Activated CD4-positive, alpha-beta memory T cell treated with anti-CD3 and anti-CD28 coated beads for 36 hours (primary cell): Measurements from ENCODE around the gene XRCC3. TPM values are rescaled to one million over a fixed set of nuclear protein-coding genes. Genes with fewer than 3 reads are reported as not detected.

Experiments used
- CTCF ChIA-PET: fragments of 350-600 bp; sonication (Branson Sonifier 250); formaldehyde crosslinking; loops from one replicate; lab custom pipeline; 2021; ENCODE audit warnings: antibody characterized with exemption, inconsistent platforms; lab: Charles Lee
- POLR2A ChIA-PET: fragments of 350-600 bp; sonication (Branson Sonifier 250); formaldehyde crosslinking; loops from one replicate; lab custom pipeline; 2021; ENCODE audit warnings: antibody characterized with exemption; lab: Charles Lee
- DNase-seq: peaks from one replicate; pipeline ENCODE4 v3.0.0-alpha.2; 2020
- H3K27ac Mint-ChIP-seq: one replicate; pipeline ENCODE4 v1.8.0; 2021; ENCODE audit warnings: mixed read lengths
- H3K27me3 Mint-ChIP-seq: one replicate; pipeline ENCODE4 v1.8.0; 2021; ENCODE audit warnings: mixed read lengths
- H3K36me3 Mint-ChIP-seq: one replicate; pipeline ENCODE4 v1.8.0; 2021; ENCODE audit warnings: mixed read lengths
- H3K4me1 Mint-ChIP-seq: one replicate; pipeline ENCODE4 v1.8.0; 2021; ENCODE audit warnings: low read depth, mixed read lengths
- H3K4me3 Mint-ChIP-seq: one replicate; pipeline ENCODE4 v1.8.0; 2021; ENCODE audit warnings: mild to moderate bottlenecking, mixed read lengths
- H3K9me3 Mint-ChIP-seq: one replicate; pipeline ENCODE4 v1.8.0; 2021; ENCODE audit warnings: mixed read lengths
- intact Hi-C: fragments of 100-400 bp; cut with micrococcal nuclease; formaldehyde crosslinking; loops from one replicate; pipeline ENCODE4 v1.15.1; 2023
- total RNA-seq, 2 experiments: library from RNA; stranded (reverse); gene quantifications; one replicate each; pipeline ENCODE4 v1.2.3, GENCODE V29; 2021

XRCC3 gene
- total RNA-seq, 2 experiments from 2014 or later: 41.9 to 48.5 TPM

DNA sequence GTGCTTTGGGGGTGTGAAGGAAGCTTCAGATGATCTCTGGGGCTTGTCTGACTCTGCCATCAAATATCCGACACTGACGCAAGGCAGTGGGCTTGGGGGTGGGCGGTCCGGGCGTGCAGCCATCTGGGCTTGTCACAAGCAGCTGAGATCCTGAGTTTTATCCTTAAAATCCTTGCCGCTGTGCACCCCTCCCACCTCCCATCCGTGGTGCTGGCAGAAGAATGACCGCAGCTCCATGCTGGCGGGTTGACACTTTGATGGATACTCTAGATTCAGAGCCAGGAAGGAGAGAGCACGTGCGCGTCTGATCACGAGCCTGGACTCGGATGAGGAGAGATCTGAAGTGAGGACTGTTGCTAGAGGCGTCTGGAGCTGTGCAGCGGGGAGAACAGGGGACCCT, 3.3 kb upstream of the XRCC3 start:
- intact Hi-C loops: no loop called here
- no peak overlapping the region for H3K4me3 Mint-ChIP-seq
- CTCF ChIA-PET: interaction anchor here (1.8 kb wide), 1 partner anchor 192 kb away, joined by 6 read pairs; no protein-coding TSS in a partner anchor

DNA sequence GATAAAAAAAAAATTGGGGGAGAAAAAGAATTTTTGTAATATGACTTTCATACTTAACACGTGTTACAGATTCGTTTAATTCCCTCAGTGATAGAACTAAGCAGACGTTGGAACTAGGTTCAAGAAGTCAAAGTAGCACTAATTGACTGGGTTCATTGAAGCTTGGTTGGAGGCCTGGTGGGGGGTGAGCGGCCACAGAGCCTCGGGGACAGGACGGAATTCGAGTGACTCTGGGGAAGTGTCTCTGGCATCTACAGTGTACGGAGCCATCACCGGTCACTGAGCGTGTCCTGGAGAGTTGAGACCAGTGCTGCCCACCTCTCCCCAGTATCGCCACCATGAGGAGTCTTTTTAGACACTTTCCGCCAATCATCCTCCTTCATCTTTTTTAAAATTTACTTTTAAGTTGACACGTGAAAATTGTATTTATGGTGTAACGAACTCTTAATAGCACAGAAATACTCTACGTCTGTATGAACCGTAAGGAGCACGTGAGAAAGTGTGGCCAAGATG, 1.7 kb upstream of the XRCC3 start:
- peaks cover 2% of the 10 kb centered on the region for H3K27me3 Mint-ChIP-seq
- intact Hi-C loops: no loop called here
- ChIA-PET CTCF (no interaction called here), POLR2A (interaction anchor here (1.1 kb wide), 1 partner anchor 84 kb away, joined by 3 read pairs; no protein-coding TSS in a partner anchor)
- no peak for DNase-seq
- H3K4me1 Mint-ChIP-seq: peaks cover 65% of the 10 kb centered on the region
- H3K9me3 Mint-ChIP-seq: no peaks in the 10 kb centered on the region
- H3K4me3 Mint-ChIP-seq: peak overlapping the region; percentile 73
- H3K27ac Mint-ChIP-seq: no peak overlapping the region
- peaks cover 7% of the 10 kb centered on the region for H3K36me3 Mint-ChIP-seq

More for the DNA sequence above, 3.3 kb upstream of the XRCC3 start:
- H3K9me3 Mint-ChIP-seq: no peaks in the 10 kb centered on the region
- H3K27ac Mint-ChIP-seq: no peak overlapping the region
- H3K36me3 Mint-ChIP-seq: peaks cover 7% of the 10 kb centered on the region
- peaks cover 52% of the 10 kb centered on the region for H3K4me1 Mint-ChIP-seq
- POLR2A ChIA-PET: no interaction called here
- H3K27me3 Mint-ChIP-seq: peaks cover 2% of the 10 kb centered on the region
- no peak for DNase-seq

DNA sequence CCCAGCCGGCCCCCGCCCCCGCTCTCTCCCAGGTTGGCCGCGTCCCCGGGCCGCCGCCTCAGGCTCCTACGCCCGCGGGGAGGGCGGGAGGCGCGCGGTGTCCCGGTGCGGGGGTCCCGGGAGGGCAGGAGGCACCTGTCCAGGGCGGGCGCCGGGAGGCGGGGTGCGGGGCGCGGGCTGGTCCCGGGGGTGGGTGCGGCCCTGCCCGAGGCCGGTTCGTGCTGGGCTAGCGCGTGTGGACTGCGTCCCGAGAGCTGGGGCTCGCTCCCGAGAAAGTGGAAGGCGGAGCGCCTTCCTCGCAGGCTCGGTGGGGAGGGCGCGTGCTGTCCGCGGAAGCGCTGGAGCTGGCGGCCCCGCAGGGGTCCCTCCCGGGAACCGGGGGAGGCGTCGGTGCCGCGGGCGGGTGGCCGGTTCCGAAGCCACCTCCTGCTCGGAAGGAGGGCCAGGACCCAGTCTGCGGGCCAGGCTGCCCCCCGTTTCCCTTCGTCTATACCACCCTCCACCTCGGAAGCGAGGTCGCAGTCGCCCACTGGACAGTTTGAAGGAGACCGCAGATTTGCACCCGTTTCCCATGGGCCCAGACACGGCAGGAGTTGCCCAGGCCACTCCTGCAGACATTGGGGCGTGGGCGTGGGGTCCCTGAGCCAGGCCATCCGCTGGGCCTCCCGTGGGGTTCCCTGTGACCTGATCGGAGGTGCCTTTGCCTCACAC, 995 bp upstream of the XRCC3 start:
- intact Hi-C loops: no loop called here

DNA sequence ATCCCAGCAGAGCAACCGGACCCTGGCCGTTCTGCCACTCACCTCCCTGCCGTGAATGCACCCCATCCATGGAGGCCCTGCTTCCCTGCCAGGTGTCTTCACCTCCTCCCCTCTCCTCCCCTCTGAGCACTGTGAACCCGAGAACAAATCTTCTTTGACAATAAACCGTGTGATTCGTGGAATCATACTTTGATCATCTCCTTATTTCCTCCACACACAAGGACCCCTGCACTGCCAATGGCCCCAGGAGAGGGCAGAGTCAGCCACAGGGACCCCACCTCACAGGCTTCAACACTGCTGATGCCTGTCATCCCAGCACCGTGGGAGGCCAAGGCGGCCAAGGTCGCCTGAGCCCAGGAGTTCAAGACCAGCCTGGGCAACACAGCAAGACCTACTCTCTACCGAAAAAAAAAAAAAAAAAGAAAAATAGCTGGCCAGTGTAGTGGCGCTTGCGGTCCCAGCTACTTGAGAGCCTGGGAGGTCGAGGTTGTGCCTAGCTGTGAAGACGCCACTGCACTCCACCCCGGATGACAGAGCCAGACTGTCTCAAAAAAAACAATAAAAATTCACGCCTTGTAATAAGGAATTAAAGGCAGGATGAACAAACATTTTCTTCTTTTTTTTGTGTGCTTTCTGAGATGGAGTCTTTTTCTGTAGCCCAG, 1.1 kb downstream of the XRCC3 start:
- intact Hi-C loops: loop anchor here (2.0 kb wide), 2 partner anchors 151 to 207 kb away; partner anchors contain the start of genes BAG5 and COA8
- peaks cover 50% of the 10 kb centered on the region for H3K4me1 Mint-ChIP-seq
- ChIA-PET CTCF (no interaction called here), POLR2A (interaction anchor here (1.3 kb wide), 1 partner anchor 16 kb away, joined by 3 read pairs; no protein-coding TSS in a partner anchor)
- H3K27ac Mint-ChIP-seq: peak overlapping the region; percentile 74
- peaks cover 17% of the 10 kb centered on the region for H3K36me3 Mint-ChIP-seq
- peak overlapping the region; percentile 86 for H3K4me3 Mint-ChIP-seq
- peaks cover 2% of the 10 kb centered on the region for H3K27me3 Mint-ChIP-seq
- H3K9me3 Mint-ChIP-seq: no peaks in the 10 kb centered on the region
- DNase-seq: no peak

More for the DNA sequence above, 995 bp upstream of the XRCC3 start:
- peaks cover 9% of the 10 kb centered on the region for H3K36me3 Mint-ChIP-seq
- no peak overlapping the region for H3K27ac Mint-ChIP-seq
- POLR2A ChIA-PET: interaction anchor here (0.6 to 1.6 kb wide), 9 partner anchors 12 to 90 kb away, joined by 3 to 5 read pairs (median 3); partner anchors contain the start of gene KLC1
- H3K9me3 Mint-ChIP-seq: no peaks in the 10 kb centered on the region
- peaks cover 2% of the 10 kb centered on the region for H3K27me3 Mint-ChIP-seq
- H3K4me3 Mint-ChIP-seq: peak overlapping the region; percentile 73
- H3K4me1 Mint-ChIP-seq: peaks cover 59% of the 10 kb centered on the region
- CTCF ChIA-PET: no interaction called here
- peak; percentile 30 for DNase-seq

DNA sequence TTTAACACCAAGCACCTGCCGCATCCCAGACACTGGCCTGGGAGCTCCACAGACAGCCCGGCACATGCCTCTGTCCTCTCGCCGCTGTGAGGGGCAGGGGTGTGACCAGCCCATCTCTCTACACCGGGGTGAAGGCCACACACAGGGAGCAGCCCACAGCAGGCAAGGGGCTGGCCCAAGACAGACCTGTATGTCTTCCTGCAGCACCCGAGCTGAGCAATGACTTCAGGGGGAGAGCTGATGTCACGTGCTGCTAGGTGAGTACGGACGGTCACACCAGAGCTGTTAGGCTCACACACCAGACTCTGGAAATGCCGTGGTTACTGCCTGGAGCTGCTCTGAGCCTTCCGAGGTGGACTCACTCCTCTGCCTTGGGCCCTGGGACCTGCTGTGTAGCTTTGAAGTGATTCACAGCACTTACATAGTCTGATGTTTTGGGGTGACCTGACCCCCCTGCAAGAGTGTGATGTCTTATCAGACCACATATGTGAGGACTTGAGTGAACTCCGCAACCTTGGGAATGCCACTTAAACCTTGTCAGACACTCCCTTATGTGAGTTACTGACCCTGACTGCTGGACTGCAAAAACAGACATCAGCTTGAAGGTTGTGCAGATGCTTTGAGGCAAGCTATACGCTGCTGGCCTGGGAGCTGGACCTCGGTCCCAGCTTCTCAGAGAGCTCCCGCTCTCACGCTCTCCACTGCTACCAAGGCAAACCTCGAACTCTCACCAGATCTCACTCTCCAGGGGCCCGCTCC, 1.8 kb downstream of the XRCC3 start:
- Mint-ChIP-seq H3K4me3 (peak overlapping the region; percentile 86), H3K36me3 (peaks cover 20% of the 10 kb centered on the region), H3K4me1 (peaks cover 45% of the 10 kb centered on the region), H3K27ac (no peak overlapping the region), H3K9me3 (no peaks in the 10 kb centered on the region), H3K27me3 (peaks cover 2% of the 10 kb centered on the region)
- POLR2A ChIA-PET: interaction anchor here (0.5 to 1.3 kb wide), 3 partner anchors 15 to 417 kb away, joined by 3 read pairs; no protein-coding TSS in a partner anchor
- no peak for DNase-seq
- intact Hi-C loops: loop anchor here (2.0 kb wide), 2 partner anchors 151 to 207 kb away; partner anchors contain the start of genes BAG5 and COA8
- CTCF ChIA-PET: no interaction called here

GRCh38 chr14:103712633-103713247, 2.5 kb downstream of the XRCC3 start:
- peaks cover 24% of the 10 kb centered on the region for H3K36me3 Mint-ChIP-seq
- CTCF ChIA-PET: no interaction called here
- intact Hi-C loops: no loop called here
- no peaks in the 10 kb centered on the region for H3K9me3 Mint-ChIP-seq
- H3K4me3 Mint-ChIP-seq: no peak overlapping the region
- peaks cover 43% of the 10 kb centered on the region for H3K4me1 Mint-ChIP-seq
- peaks cover 2% of the 10 kb centered on the region for H3K27me3 Mint-ChIP-seq
- H3K27ac Mint-ChIP-seq: no peak overlapping the region
- POLR2A ChIA-PET: interaction anchor here (0.5 to 1.3 kb wide), 3 partner anchors 14 to 417 kb away, joined by 3 read pairs; no protein-coding TSS in a partner anchor
- DNase-seq: no peak

GRCh38 chr14:103711516-103712431, 3.5 kb downstream of the XRCC3 start:
- no peak overlapping the region for H3K27ac Mint-ChIP-seq
- ChIA-PET POLR2A (no interaction called here), CTCF (no interaction called here)
- peaks cover 24% of the 10 kb centered on the region for H3K36me3 Mint-ChIP-seq
- no peaks in the 10 kb centered on the region for H3K9me3 Mint-ChIP-seq
- DNase-seq: no peak
- no peak overlapping the region for H3K4me3 Mint-ChIP-seq
- intact Hi-C loops: no loop called here
- H3K4me1 Mint-ChIP-seq: peaks cover 33% of the 10 kb centered on the region
- H3K27me3 Mint-ChIP-seq: peaks cover 2% of the 10 kb centered on the region

GRCh38 chr14:103710771-103711377, 4.4 kb downstream of the XRCC3 start:
- H3K27ac Mint-ChIP-seq: no peak overlapping the region
- no peaks in the 10 kb centered on the region for H3K9me3 Mint-ChIP-seq
- CTCF ChIA-PET: interaction anchor here (0.7 kb wide), 1 partner anchor 356 kb away, joined by 3 read pairs; no protein-coding TSS in a partner anchor
- POLR2A ChIA-PET: no interaction called here
- H3K27me3 Mint-ChIP-seq: peaks cover 2% of the 10 kb centered on the region
- H3K4me1 Mint-ChIP-seq: peaks cover 29% of the 10 kb centered on the region
- no peak for DNase-seq
- no peak overlapping the region for H3K4me3 Mint-ChIP-seq
- intact Hi-C loops: no loop called here
- peaks cover 24% of the 10 kb centered on the region for H3K36me3 Mint-ChIP-seq

DNA sequence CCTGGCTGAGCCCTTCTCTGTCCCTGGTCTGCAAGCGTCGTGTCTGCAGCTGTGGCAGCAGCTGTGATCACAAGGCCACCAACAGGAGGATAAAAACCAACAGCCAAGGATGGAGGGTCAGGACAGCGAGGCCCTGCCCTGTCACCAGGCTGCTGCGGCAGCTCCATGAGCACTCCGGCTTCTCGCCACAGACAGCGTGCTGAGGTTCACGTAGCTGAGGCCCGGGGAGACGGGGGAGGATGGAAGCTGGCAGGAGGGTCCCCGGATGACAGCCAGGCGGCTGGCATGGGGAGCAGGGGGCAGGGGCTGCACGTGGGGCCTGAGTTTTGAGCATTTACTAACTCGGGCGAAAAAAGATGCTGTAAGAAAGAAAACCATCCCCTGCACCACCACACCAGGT, 5.4 kb downstream of the XRCC3 start:
- POLR2A ChIA-PET: no interaction called here
- intact Hi-C loops: no loop called here

DNA sequence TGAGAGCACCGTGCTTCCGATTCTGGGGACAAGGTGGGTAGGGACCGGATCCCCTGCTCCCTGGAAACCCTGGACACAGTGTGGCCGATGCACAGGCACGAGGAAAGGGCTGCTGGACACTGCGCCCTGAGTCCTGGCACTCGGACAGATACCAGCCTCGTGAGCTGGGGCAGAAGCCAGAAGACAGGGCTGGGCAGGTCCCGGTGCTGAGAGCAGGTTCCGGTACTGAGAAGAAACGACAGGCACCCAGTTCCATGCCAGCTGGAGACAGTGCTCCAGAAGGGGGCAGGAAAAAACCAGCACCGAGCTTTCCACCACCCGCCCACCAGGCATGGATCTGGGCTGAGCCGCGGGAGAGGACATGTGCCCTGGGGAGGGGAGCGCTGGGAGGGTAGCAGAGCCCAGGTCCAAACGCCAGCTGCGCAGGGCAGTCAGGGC, 6.5 kb downstream of the XRCC3 start:
- POLR2A ChIA-PET: no interaction called here

More for the DNA sequence above, 5.4 kb downstream of the XRCC3 start:
- no peaks in the 10 kb centered on the region for H3K27me3 Mint-ChIP-seq
- no peak for DNase-seq
- H3K4me3 Mint-ChIP-seq: no peak overlapping the region
- H3K4me1 Mint-ChIP-seq: peaks cover 27% of the 10 kb centered on the region
- no peaks in the 10 kb centered on the region for H3K9me3 Mint-ChIP-seq
- H3K27ac Mint-ChIP-seq: no peak overlapping the region
- CTCF ChIA-PET: no interaction called here
- peaks cover 25% of the 10 kb centered on the region for H3K36me3 Mint-ChIP-seq

More for the DNA sequence above, 6.5 kb downstream of the XRCC3 start:
- no peak overlapping the region for H3K4me3 Mint-ChIP-seq
- CTCF ChIA-PET: no interaction called here
- intact Hi-C loops: no loop called here
- no peak for DNase-seq
- no peaks in the 10 kb centered on the region for H3K27me3 Mint-ChIP-seq
- peaks cover 22% of the 10 kb centered on the region for H3K36me3 Mint-ChIP-seq
- H3K9me3 Mint-ChIP-seq: no peaks in the 10 kb centered on the region
- H3K4me1 Mint-ChIP-seq: peaks cover 22% of the 10 kb centered on the region
- no peak overlapping the region for H3K27ac Mint-ChIP-seq
